MM.1S (cell line): ENCODE results near the gene ADAMTSL3.

ENCODE experiments used
- DNase-seq: peaks from one replicate; pipeline ENCODE4 v3.0.0-alpha.2; 2015
- H2AFZ ChIP-seq: fragments of 300-600 bp; sonication (generic); 2 replicates; pipeline ENCODE4 v1.6.0; 2016; ENCODE audit warnings: antibody characterized with exemption, low read length
- H3F3A ChIP-seq: fragments of 300-600 bp; sonication (generic); 2 replicates; pipeline ENCODE4 v1.6.1; 2016; ENCODE audit warnings: mild to moderate bottlenecking, antibody characterized with exemption, low read length, moderate library complexity, mixed read lengths; ENCODE audit not compliant: insufficient read depth
- H3K27ac ChIP-seq: fragments of 300-600 bp; sonication (generic); 2 replicates; pipeline ENCODE4 v1.5.1; 2016; ENCODE audit warnings: mild to moderate bottlenecking, low read length
- H3K27me3 ChIP-seq: fragments of 300-600 bp; sonication (generic); replicated peaks from 2 replicates; pipeline ENCODE4 v1.6.0; 2016; ENCODE audit warnings: low read length; ENCODE audit not compliant: insufficient read depth
- H3K36me3 ChIP-seq: fragments of 300-600 bp; sonication (generic); replicated peaks from 2 replicates; pipeline ENCODE4 v1.6.1; 2016; ENCODE audit warnings: mild to moderate bottlenecking, low read length, mixed read lengths; ENCODE audit not compliant: insufficient read depth
- H3K4me1 ChIP-seq: fragments of 300-600 bp; sonication (generic); 2 replicates; pipeline ENCODE4 v1.6.1; 2016; ENCODE audit warnings: low read length, mixed read lengths
- H3K4me2 ChIP-seq: fragments of 300-600 bp; sonication (generic); 2 replicates; pipeline ENCODE4 v1.6.0; 2016; ENCODE audit warnings: low read depth, low read length
- H3K4me3 ChIP-seq: fragments of 300-600 bp; sonication (generic); 2 replicates; pipeline ENCODE4 v1.5.1; 2016; ENCODE audit warnings: low read length, mixed read lengths
- H3K79me2 ChIP-seq: fragments of 300-600 bp; sonication (generic); 2 replicates; pipeline ENCODE4 v1.6.1; 2016; ENCODE audit warnings: mixed run types, low read length, mixed read lengths
- H3K9ac ChIP-seq: fragments of 300-600 bp; sonication (generic); 2 replicates; pipeline ENCODE4 v1.6.1; 2016; ENCODE audit warnings: low read length, mixed read lengths
- H3K9me2 ChIP-seq: fragments of 300-600 bp; sonication (generic); replicated peaks from 2 replicates; pipeline ENCODE4 v1.6.1; 2016; ENCODE audit warnings: mild to moderate bottlenecking, low read length, mixed read lengths; ENCODE audit not compliant: insufficient read depth
- H3K9me3 ChIP-seq: fragments of 300-600 bp; sonication (generic); replicated peaks from 2 replicates; pipeline ENCODE4 v1.6.1; 2016; ENCODE audit warnings: mild to moderate bottlenecking, low read length, mixed read lengths; ENCODE audit not compliant: insufficient read depth
- H4K20me1 ChIP-seq: fragments of 300-600 bp; sonication (generic); 2 replicates; pipeline ENCODE4 v1.6.1; 2016; ENCODE audit warnings: mild to moderate bottlenecking, low read length, moderate library complexity, mixed read lengths; ENCODE audit not compliant: insufficient read depth
- CTCF ChIP-seq: fragments of 300-600 bp; sonication (generic); IDR thresholded peaks from 2 replicates; pipeline ENCODE4 v1.5.1; 2016; ENCODE audit warnings: antibody characterized with exemption, low read length, mixed read lengths
- EZH2 ChIP-seq: fragments of 300-600 bp; sonication (generic); optimal IDR thresholded peaks from 2 replicates; pipeline ENCODE3; 2017; ENCODE audit warnings: low read depth, mild to moderate bottlenecking, antibody characterized with exemption, low read length, mixed read lengths
- EZH2phosphoT487 ChIP-seq: fragments of 300-600 bp; sonication (generic); IDR thresholded peaks from 2 replicates; pipeline ENCODE4 v1.6.1; 2018; ENCODE audit warnings: antibody characterized with exemption, low read length

ADAMTSL3 gene

GRCh38 chr15:83710452-83710851 lies 56.5 kb downstream of the ADAMTSL3 start:
- Histone ChIP-seq H2AFZ (no peak overlapping the region), H3K9me2 (no peaks in the 10 kb centered on the region), H3K4me3 (no peak overlapping the region), H3K27ac (no peak overlapping the region), H3K4me2 (no peak overlapping the region), H3K27me3 (no peaks in the 10 kb centered on the region), H3F3A (no peaks in the 10 kb centered on the region), H3K4me1 (no peaks in the 10 kb centered on the region), H3K9me3 (no peaks in the 10 kb centered on the region), H3K9ac (no peak overlapping the region), H3K79me2 (no peaks in the 10 kb centered on the region), H3K36me3 (no peaks in the 10 kb centered on the region), H4K20me1 (no peaks in the 10 kb centered on the region)
- no peak for DNase-seq
- TF ChIP-seq CTCF = no peak
- TF ChIP-seq EZH2phosphoT487 = no peak
- no peak for TF ChIP-seq EZH2

GRCh38 chr15:83711236-83711635 lies 57.3 kb downstream of the ADAMTSL3 start:
- Histone ChIP-seq H3K36me3 (no peaks in the 10 kb centered on the region), H3K4me3 (no peak overlapping the region), H3K4me2 (no peak overlapping the region), H3K27me3 (no peaks in the 10 kb centered on the region), H4K20me1 (no peaks in the 10 kb centered on the region), H3K4me1 (no peaks in the 10 kb centered on the region), H3F3A (no peaks in the 10 kb centered on the region), H3K9me3 (no peaks in the 10 kb centered on the region), H3K9ac (no peak overlapping the region), H2AFZ (no peak overlapping the region), H3K79me2 (no peaks in the 10 kb centered on the region), H3K27ac (no peak overlapping the region), H3K9me2 (no peaks in the 10 kb centered on the region)
- no peak for DNase-seq
- TF ChIP-seq EZH2phosphoT487 = no peak
- no peak for TF ChIP-seq EZH2
- TF ChIP-seq CTCF = no peak

- Histone ChIP-seq H3K9me2 (no peaks in the 10 kb centered on the region), H3F3A (no peaks in the 10 kb centered on the region), H3K4me3 (no peak overlapping the region), H2AFZ (no peak overlapping the region), H3K36me3 (no peaks in the 10 kb centered on the region), H3K4me2 (no peak overlapping the region), H3K9ac (no peak overlapping the region), H3K27me3 (no peaks in the 10 kb centered on the region), H3K79me2 (no peaks in the 10 kb centered on the region), H4K20me1 (no peaks in the 10 kb centered on the region), H3K4me1 (no peaks in the 10 kb centered on the region), H3K27ac (no peak overlapping the region), H3K9me3 (no peaks in the 10 kb centered on the region)
- no peak for TF ChIP-seq CTCF
- no peak for TF ChIP-seq EZH2
- TF ChIP-seq EZH2phosphoT487 = no peak
- DNase-seq = no peak
Observed at GRCh38 chr15:83713242-83713641, 59.3 kb downstream of the ADAMTSL3 start.
